HT-29 (cell line): ENCODE data around the gene MXRA5. TPM values are rescaled to one million over a fixed set of nuclear protein-coding genes. Genes with fewer than 3 reads are reported as not detected.
"Not testable (repeated sequence)": the region's sequence is repeated elsewhere in the genome, so short reads cannot be mapped to it uniquely, and the experiment has no call there.

Experiments
- DNase-seq: peaks from one replicate; pipeline ENCODE4 v3.0.0-alpha.2; 2015; ENCODE audit warnings: low spot score
- total RNA-seq: library from RNA; depleted of rRNA; stranded (reverse); fragments of >200 nt; shearing (Covaris generic); gene quantifications from 2 replicates; pipeline ENCODE4 v1.2.3, GENCODE V29; 2014

MXRA5 gene
- total RNA-seq, 1 experiment from 2014 or later: not detected

GRCh38 chrX:3326681-3327080, 19.8 kb downstream of the MXRA5 start:
- no peak for DNase-seq

GRCh38 chrX:3320471-3321046, 25.9 kb downstream of the MXRA5 start:
- no peak for DNase-seq

- DNase-seq: no peak
These were observed 29.2 kb downstream of the MXRA5 start for GRCh38 chrX:3317191-3317718.

GRCh38 chrX:3312109-3312508, 34.3 kb downstream of the MXRA5 start:
- DNase-seq: no peak

GRCh38 chrX:3307881-3308280, 38.6 kb downstream of the MXRA5 start:
- no peak for DNase-seq

GRCh38 chrX:3299636-3300035, 46.8 kb downstream of the MXRA5 start:
- no peak for DNase-seq

- peak; percentile 23 for DNase-seq
These were observed 50.7 kb downstream of the MXRA5 start for GRCh38 chrX:3295731-3296130.

GRCh38 chrX:3293251-3293650, 53.2 kb downstream of the MXRA5 start:
- DNase-seq: no peak

- DNase-seq: no peak
These were observed 55.9 kb downstream of the MXRA5 start for GRCh38 chrX:3290561-3290960.

GRCh38 chrX:3286196-3286945, 60.1 kb downstream of the MXRA5 start:
- peak; percentile 38 for DNase-seq

GRCh38 chrX:3280706-3281105, 65.7 kb downstream of the MXRA5 start:
- no peak for DNase-seq

GRCh38 chrX:3273668-3274067, 72.8 kb downstream of the MXRA5 start:
- not testable (repeated sequence) for DNase-seq

- DNase-seq: no peak
These were observed 74.6 kb downstream of the MXRA5 start for GRCh38 chrX:3271834-3272186.

- DNase-seq: no peak
These were observed 75.1 kb downstream of the MXRA5 start for GRCh38 chrX:3271183-3271833.

GRCh38 chrX:3268829-3269228, 77.6 kb downstream of the MXRA5 start:
- no peak for DNase-seq

GRCh38 chrX:3263681-3264126, 82.7 kb downstream of the MXRA5 start:
- DNase-seq: no peak

- DNase-seq: no peak
These were observed 83.6 kb downstream of the MXRA5 start for GRCh38 chrX:3262901-3263300.
